Activated naive CD4-positive, alpha-beta T cell treated with anti-CD3 and anti-CD28 coated beads for 36 hours (primary cell): ENCODE data around the gene SLC38A10. TPM values are rescaled to one million over a fixed set of nuclear protein-coding genes. Genes with fewer than 3 reads are reported as not detected.

ENCODE experiments used
- CTCF ChIA-PET: fragments of 350-600 bp; sonication (Branson Sonifier 250); formaldehyde crosslinking; loops from one replicate; lab custom pipeline; 2021; ENCODE audit warnings: antibody characterized with exemption; lab: Charles Lee
- DNase-seq: peaks from one replicate; pipeline ENCODE4 v3.0.0-alpha.2; 2020
- H3K27ac Mint-ChIP-seq: one replicate; pipeline ENCODE4 v1.8.0; 2021; ENCODE audit warnings: mild to moderate bottlenecking, mixed read lengths
- H3K27me3 Mint-ChIP-seq: one replicate; pipeline ENCODE4 v1.8.0; 2021; ENCODE audit warnings: low read depth, mixed read lengths
- H3K36me3 Mint-ChIP-seq: one replicate; pipeline ENCODE4 v1.8.0; 2021; ENCODE audit warnings: low read depth, mixed read lengths
- H3K4me1 Mint-ChIP-seq: one replicate; pipeline ENCODE4 v1.8.0; 2021; ENCODE audit warnings: low read depth, mixed read lengths
- H3K4me3 Mint-ChIP-seq: one replicate; pipeline ENCODE4 v1.8.0; 2021; ENCODE audit warnings: mild to moderate bottlenecking, moderate library complexity, mixed read lengths
- H3K9me3 Mint-ChIP-seq: one replicate; pipeline ENCODE4 v1.8.0; 2021; ENCODE audit warnings: mixed read lengths
- intact Hi-C: fragments of 100-400 bp; cut with micrococcal nuclease; formaldehyde crosslinking; loops from one replicate; pipeline ENCODE4 v1.15.1; 2023
- total RNA-seq, 2 experiments: library from RNA; stranded (reverse); gene quantifications; one replicate each; pipeline ENCODE4 v1.2.3, GENCODE V29; 2021

SLC38A10 gene
- 10 to 100 TPM; 29.1 to 31.9 TPM for total RNA-seq

- Mint-ChIP-seq H3K9me3 (no peaks in the 10 kb centered on the region), H3K27ac (peak within 1 kb of the TSS; percentile 91), H3K4me1 (peaks cover 35% of the 10 kb centered on the region), H3K27me3 (no peaks in the 10 kb centered on the region), H3K36me3 (peaks cover 2% of the 10 kb centered on the region), H3K4me3 (peak within 1 kb of the TSS; percentile 92)
- intact Hi-C loops = loop anchor here (1.0 to 10.0 kb wide), 5 partner anchors 10 to 220 kb away; partner anchors contain the start of genes ACTG1, NDUFAF8 and TEPSIN
- DNase-seq = peak; percentile 95
- CTCF ChIA-PET = interaction anchor here (0.9 kb wide), 1 partner anchor 189 kb away, joined by 7 read pairs; no protein-coding TSS in a partner anchor
Measured at GRCh38 chr17:81295031-81295675, at the start of gene SLC38A10. Gene SLC38A10, minus strand, starts transcription at chr17:81295307. Its CDS starts 386 bp downstream, at chr17:81294921.

- Mint-ChIP-seq H3K4me3 (no peak overlapping the region), H3K4me1 (peaks cover 23% of the 10 kb centered on the region), H3K27ac (no peak overlapping the region), H3K27me3 (peaks cover 42% of the 10 kb centered on the region), H3K9me3 (no peaks in the 10 kb centered on the region), H3K36me3 (no peaks in the 10 kb centered on the region)
- no peak for DNase-seq
- CTCF ChIA-PET = no interaction called here
- intact Hi-C loops = no loop called here
Measured at GRCh38 chr17:81342269-81343070, 47.4 kb upstream of the SLC38A10 start.

GRCh38 chr17:81341516-81342268 is 46.6 kb upstream of the SLC38A10 start:
- CTCF ChIA-PET = no interaction called here
- DNase-seq = no peak
- intact Hi-C loops = no loop called here
- H3K9me3 Mint-ChIP-seq = no peaks in the 10 kb centered on the region
- H3K27me3 Mint-ChIP-seq = peaks cover 42% of the 10 kb centered on the region
- H3K36me3 Mint-ChIP-seq = no peaks in the 10 kb centered on the region
- H3K4me1 Mint-ChIP-seq = peaks cover 23% of the 10 kb centered on the region
- no peak overlapping the region for H3K4me3 Mint-ChIP-seq
- no peak overlapping the region for H3K27ac Mint-ChIP-seq

GRCh38 chr17:81340607-81341515 is 45.8 kb upstream of the SLC38A10 start:
- Mint-ChIP-seq H3K4me3 (no peak overlapping the region), H3K27me3 (peaks cover 42% of the 10 kb centered on the region), H3K27ac (no peak overlapping the region), H3K36me3 (no peaks in the 10 kb centered on the region), H3K9me3 (no peaks in the 10 kb centered on the region), H3K4me1 (peaks cover 23% of the 10 kb centered on the region)
- CTCF ChIA-PET = no interaction called here
- no peak for DNase-seq
- intact Hi-C loops = no loop called here

- intact Hi-C loops = no loop called here
- DNase-seq = no peak
- Mint-ChIP-seq H3K27ac (no peak overlapping the region), H3K27me3 (peaks cover 38% of the 10 kb centered on the region), H3K36me3 (no peaks in the 10 kb centered on the region), H3K4me1 (peaks cover 19% of the 10 kb centered on the region), H3K4me3 (no peak overlapping the region), H3K9me3 (no peaks in the 10 kb centered on the region)
- CTCF ChIA-PET = no interaction called here
Measured at GRCh38 chr17:81339534-81340296, 44.6 kb upstream of the SLC38A10 start.

- Mint-ChIP-seq H3K27me3 (peaks cover 33% of the 10 kb centered on the region), H3K9me3 (no peaks in the 10 kb centered on the region), H3K4me1 (peaks cover 14% of the 10 kb centered on the region), H3K36me3 (no peaks in the 10 kb centered on the region), H3K4me3 (no peak overlapping the region), H3K27ac (no peak overlapping the region)
- CTCF ChIA-PET = no interaction called here
- DNase-seq = no peak
- intact Hi-C loops = no loop called here
Measured at GRCh38 chr17:81339191-81339533, 44.1 kb upstream of the SLC38A10 start.

- intact Hi-C loops = no loop called here
- CTCF ChIA-PET = no interaction called here
Measured at GRCh38 chr17:81338274-81339190, 43.4 kb upstream of the SLC38A10 start.

GRCh38 chr17:81337476-81337879 is 42.4 kb upstream of the SLC38A10 start:
- CTCF ChIA-PET = no interaction called here
- H3K27ac Mint-ChIP-seq = no peak overlapping the region
- peaks cover 4% of the 10 kb centered on the region for H3K4me1 Mint-ChIP-seq
- intact Hi-C loops = no loop called here
- H3K4me3 Mint-ChIP-seq = no peak overlapping the region
- peaks cover 21% of the 10 kb centered on the region for H3K27me3 Mint-ChIP-seq
- no peak for DNase-seq
- no peaks in the 10 kb centered on the region for H3K36me3 Mint-ChIP-seq
- no peaks in the 10 kb centered on the region for H3K9me3 Mint-ChIP-seq

More at GRCh38 chr17:81338274-81339190, 43.4 kb upstream of the SLC38A10 start:
- Mint-ChIP-seq H3K4me3 (no peak overlapping the region), H3K9me3 (no peaks in the 10 kb centered on the region), H3K27ac (no peak overlapping the region), H3K36me3 (no peaks in the 10 kb centered on the region), H3K27me3 (peaks cover 27% of the 10 kb centered on the region), H3K4me1 (peaks cover 9% of the 10 kb centered on the region)
- DNase-seq = no peak

GRCh38 chr17:81336930-81337325 is 41.8 kb upstream of the SLC38A10 start:
- H3K36me3 Mint-ChIP-seq = no peaks in the 10 kb centered on the region
- CTCF ChIA-PET = no interaction called here
- no peak overlapping the region for H3K4me3 Mint-ChIP-seq
- intact Hi-C loops = no loop called here
- no peak for DNase-seq
- H3K27ac Mint-ChIP-seq = no peak overlapping the region
- H3K27me3 Mint-ChIP-seq = peaks cover 17% of the 10 kb centered on the region
- H3K4me1 Mint-ChIP-seq = no peaks in the 10 kb centered on the region
- no peaks in the 10 kb centered on the region for H3K9me3 Mint-ChIP-seq

- peaks cover 17% of the 10 kb centered on the region for H3K27me3 Mint-ChIP-seq
- H3K9me3 Mint-ChIP-seq = no peaks in the 10 kb centered on the region
- no peaks in the 10 kb centered on the region for H3K36me3 Mint-ChIP-seq
- intact Hi-C loops = no loop called here
- no peak overlapping the region for H3K4me3 Mint-ChIP-seq
- no peak for DNase-seq
- no peaks in the 10 kb centered on the region for H3K4me1 Mint-ChIP-seq
- CTCF ChIA-PET = no interaction called here
- H3K27ac Mint-ChIP-seq = no peak overlapping the region
Measured at GRCh38 chr17:81336296-81336929, 41.3 kb upstream of the SLC38A10 start.
